ENCODE results near the gene SGPP1.
"Not testable (repeated sequence)": the region's sequence is repeated elsewhere in the genome, so short reads cannot be mapped to it uniquely, and the experiment has no call there.

The SGPP1 gene

GRCh38 chr14:63663428-63664341, 64.2 kb downstream of the SGPP1 start:
- no peaks in the 10 kb centered on the region for H3K9me3 ChIP-seq (ENCODE audit: control insufficient read depth, low read length)
- no peak overlapping the region for H3K9ac ChIP-seq (ENCODE audit: low read length)
- no peaks in the 10 kb centered on the region for H3K36me3 ChIP-seq (ENCODE audit: control insufficient read depth, insufficient read depth, low read length)
- no peaks in the 10 kb centered on the region for H3K4me1 ChIP-seq (ENCODE audit: control insufficient read depth, insufficient read depth, low read length)
- H3K27me3 ChIP-seq (ENCODE audit: control insufficient read depth, insufficient read depth, low read length): no peaks in the 10 kb centered on the region
- H3K4me3 ChIP-seq (ENCODE audit: low read length): no peak overlapping the region

GRCh38 chr14:63662776-63663175, 65.1 kb downstream of the SGPP1 start:
- Histone ChIP-seq H3K4me1 (ENCODE audit: control insufficient read depth, insufficient read depth, low read length) (no peaks in the 10 kb centered on the region), H3K4me3 (ENCODE audit: low read length) (no peak overlapping the region), H3K9ac (ENCODE audit: low read length) (no peak overlapping the region), H3K36me3 (ENCODE audit: control insufficient read depth, insufficient read depth, low read length) (no peaks in the 10 kb centered on the region), H3K27me3 (ENCODE audit: control insufficient read depth, insufficient read depth, low read length) (no peaks in the 10 kb centered on the region), H3K9me3 (ENCODE audit: control insufficient read depth, low read length) (no peaks in the 10 kb centered on the region)

- not testable (repeated sequence) for H3K36me3 ChIP-seq (ENCODE audit: control insufficient read depth, insufficient read depth, low read length); H3K9me3 ChIP-seq (ENCODE audit: control insufficient read depth, low read length); H3K4me3 ChIP-seq (ENCODE audit: low read length); H3K9ac ChIP-seq (ENCODE audit: low read length); H3K27me3 ChIP-seq (ENCODE audit: control insufficient read depth, insufficient read depth, low read length); H3K4me1 ChIP-seq (ENCODE audit: control insufficient read depth, insufficient read depth, low read length)
These were observed 66.0 kb downstream of the SGPP1 start for GRCh38 chr14:63661881-63662280.

GRCh38 chr14:63659726-63660125, 68.1 kb downstream of the SGPP1 start:
- Histone ChIP-seq H3K9me3 (ENCODE audit: control insufficient read depth, low read length) (no peaks in the 10 kb centered on the region), H3K4me3 (ENCODE audit: low read length) (no peak overlapping the region), H3K9ac (ENCODE audit: low read length) (no peak overlapping the region), H3K36me3 (ENCODE audit: control insufficient read depth, insufficient read depth, low read length) (no peaks in the 10 kb centered on the region), H3K27me3 (ENCODE audit: control insufficient read depth, insufficient read depth, low read length) (no peaks in the 10 kb centered on the region), H3K4me1 (ENCODE audit: control insufficient read depth, insufficient read depth, low read length) (no peaks in the 10 kb centered on the region)

GRCh38 chr14:63656194-63656593, 71.7 kb downstream of the SGPP1 start:
- no peaks in the 10 kb centered on the region for H3K4me1 ChIP-seq (ENCODE audit: control insufficient read depth, insufficient read depth, low read length)
- H3K9me3 ChIP-seq (ENCODE audit: control insufficient read depth, low read length): no peaks in the 10 kb centered on the region
- no peak overlapping the region for H3K4me3 ChIP-seq (ENCODE audit: low read length)
- no peak overlapping the region for H3K9ac ChIP-seq (ENCODE audit: low read length)
- H3K36me3 ChIP-seq (ENCODE audit: control insufficient read depth, insufficient read depth, low read length): no peaks in the 10 kb centered on the region
- H3K27me3 ChIP-seq (ENCODE audit: control insufficient read depth, insufficient read depth, low read length): no peaks in the 10 kb centered on the region

- no peaks in the 10 kb centered on the region for H3K4me1 ChIP-seq (ENCODE audit: control insufficient read depth, insufficient read depth, low read length)
- H3K4me3 ChIP-seq (ENCODE audit: low read length): no peak overlapping the region
- H3K9me3 ChIP-seq (ENCODE audit: control insufficient read depth, low read length): no peaks in the 10 kb centered on the region
- H3K36me3 ChIP-seq (ENCODE audit: control insufficient read depth, insufficient read depth, low read length): no peaks in the 10 kb centered on the region
- no peak overlapping the region for H3K9ac ChIP-seq (ENCODE audit: low read length)
- H3K27me3 ChIP-seq (ENCODE audit: control insufficient read depth, insufficient read depth, low read length): no peaks in the 10 kb centered on the region
These were observed 72.9 kb downstream of the SGPP1 start for GRCh38 chr14:63654936-63655335.

- Histone ChIP-seq H3K27me3 (ENCODE audit: control insufficient read depth, insufficient read depth, low read length) (no peaks in the 10 kb centered on the region), H3K36me3 (ENCODE audit: control insufficient read depth, insufficient read depth, low read length) (no peaks in the 10 kb centered on the region), H3K4me3 (ENCODE audit: low read length) (no peak overlapping the region), H3K9ac (ENCODE audit: low read length) (no peak overlapping the region), H3K9me3 (ENCODE audit: control insufficient read depth, low read length) (no peaks in the 10 kb centered on the region), H3K4me1 (ENCODE audit: control insufficient read depth, insufficient read depth, low read length) (no peaks in the 10 kb centered on the region)
These were observed 73.5 kb downstream of the SGPP1 start for GRCh38 chr14:63654346-63654745.

GRCh38 chr14:63652406-63652805, 75.5 kb downstream of the SGPP1 start:
- Histone ChIP-seq H3K9ac (ENCODE audit: low read length) (no peak overlapping the region), H3K36me3 (ENCODE audit: control insufficient read depth, insufficient read depth, low read length) (no peaks in the 10 kb centered on the region), H3K4me1 (ENCODE audit: control insufficient read depth, insufficient read depth, low read length) (no peaks in the 10 kb centered on the region), H3K9me3 (ENCODE audit: control insufficient read depth, low read length) (no peaks in the 10 kb centered on the region), H3K27me3 (ENCODE audit: control insufficient read depth, insufficient read depth, low read length) (no peaks in the 10 kb centered on the region), H3K4me3 (ENCODE audit: low read length) (no peak overlapping the region)

GRCh38 chr14:63650256-63650952, 77.5 kb downstream of the SGPP1 start:
- H3K36me3 ChIP-seq (ENCODE audit: control insufficient read depth, insufficient read depth, low read length): no peaks in the 10 kb centered on the region
- H3K9me3 ChIP-seq (ENCODE audit: control insufficient read depth, low read length): no peaks in the 10 kb centered on the region
- H3K4me3 ChIP-seq (ENCODE audit: low read length): no peak overlapping the region
- H3K9ac ChIP-seq (ENCODE audit: low read length): no peak overlapping the region
- H3K4me1 ChIP-seq (ENCODE audit: control insufficient read depth, insufficient read depth, low read length): no peaks in the 10 kb centered on the region
- no peaks in the 10 kb centered on the region for H3K27me3 ChIP-seq (ENCODE audit: control insufficient read depth, insufficient read depth, low read length)

- no peaks in the 10 kb centered on the region for H3K4me1 ChIP-seq (ENCODE audit: control insufficient read depth, insufficient read depth, low read length)
- H3K27me3 ChIP-seq (ENCODE audit: control insufficient read depth, insufficient read depth, low read length): no peaks in the 10 kb centered on the region
- no peak overlapping the region for H3K4me3 ChIP-seq (ENCODE audit: low read length)
- H3K9ac ChIP-seq (ENCODE audit: low read length): no peak overlapping the region
- no peaks in the 10 kb centered on the region for H3K9me3 ChIP-seq (ENCODE audit: control insufficient read depth, low read length)
- H3K36me3 ChIP-seq (ENCODE audit: control insufficient read depth, insufficient read depth, low read length): no peaks in the 10 kb centered on the region
These were observed 80.0 kb downstream of the SGPP1 start for GRCh38 chr14:63647696-63648410.

- Histone ChIP-seq H3K27me3 (ENCODE audit: control insufficient read depth, insufficient read depth, low read length) (no peaks in the 10 kb centered on the region), H3K36me3 (ENCODE audit: control insufficient read depth, insufficient read depth, low read length) (no peaks in the 10 kb centered on the region), H3K9ac (ENCODE audit: low read length) (no peak overlapping the region), H3K9me3 (ENCODE audit: control insufficient read depth, low read length) (no peaks in the 10 kb centered on the region), H3K4me3 (ENCODE audit: low read length) (no peak overlapping the region), H3K4me1 (ENCODE audit: control insufficient read depth, insufficient read depth, low read length) (no peaks in the 10 kb centered on the region)
These were observed 83.1 kb downstream of the SGPP1 start for GRCh38 chr14:63644741-63645140.
